K562 (cell line): Measurements from ENCODE around the gene UROD. TPM values are rescaled to one million over a fixed set of nuclear protein-coding genes. Genes with fewer than 3 reads are reported as not detected.

Source experiments
- CBX2 ChIP-seq: fragments of 200-600 bp; sonication (generic); IDR thresholded peaks from one replicate; pipeline ENCODE4 v1.6.1; 2012; ENCODE audit warnings: mild to moderate bottlenecking, low read length, inconsistent platforms; ENCODE audit not compliant: insufficient read depth, poor library complexity, severe bottlenecking
- GTF2F1 ChIP-seq: IDR thresholded peaks from 2 replicates; pipeline ENCODE4 v1.6.1; 2011; ENCODE audit warnings: low read depth, low read length, improper control_type of control experiment
- NR1H2 ChIP-seq: sonication (generic); formaldehyde crosslinking; IDR thresholded peaks from 2 replicates; pipeline ENCODE4 v1.4.0; 2020; ENCODE audit warnings: mild to moderate bottlenecking, missing genetic modification reagents
- POLR2G ChIP-seq: fragments of 200-400 bp; formaldehyde crosslinking; IDR thresholded peaks from 2 replicates; pipeline ENCODE4 v1.6.1; 2017; ENCODE audit warnings: low read depth, mild to moderate bottlenecking, antibody characterized with exemption, low read length, moderate library complexity
- SPI1 ChIP-seq: IDR thresholded peaks from 2 replicates; pipeline ENCODE4 v1.6.1; 2011; ENCODE audit warnings: low read depth, low read length, control low read depth, borderline replicate concordance
- SRSF7 ChIP-seq: fragments of 200-400 bp; formaldehyde crosslinking; optimal IDR thresholded peaks from 2 replicates; pipeline ENCODE3; 2017; ENCODE audit warnings: mild to moderate bottlenecking, low read depth, low read length
- TCF7 ChIP-seq: sonication (generic); IDR thresholded peaks from 2 replicates; pipeline ENCODE4 v1.6.1; 2016; ENCODE audit warnings: antibody characterized with exemption, borderline replicate concordance
- ZBTB40 ChIP-seq, 2 experiments: fragments of 450-650 bp in 1 of 2; sonication (generic) in 1 of 2; formaldehyde crosslinking in 1 of 2; IDR thresholded peaks; 2 replicates each; pipeline versions ENCODE4 v1.7.1 to v1.9.0; 2016 to 2022; ENCODE audit warnings: inconsistent platforms in 1 of 2, mild to moderate bottlenecking in 1 of 2, missing genetic modification reagents in 1 of 2
- ZBTB7A ChIP-seq: IDR thresholded peaks from 2 replicates; pipeline ENCODE4 v1.6.1; 2011; ENCODE audit warnings: low read depth, mild to moderate bottlenecking, low read length, moderate library complexity, borderline replicate concordance; ENCODE audit not compliant: control insufficient read depth
- ZNF354B ChIP-seq: fragments of 250-450 bp; sonication (Bioruptor Pico); IDR thresholded peaks from 2 replicates; pipeline ENCODE4 v1.4.0; 2020
- ZNF695 ChIP-seq: fragments of 450-650 bp; formaldehyde crosslinking; IDR thresholded peaks from 2 replicates; pipeline ENCODE4 v1.4.0; 2020; ENCODE audit warnings: mild to moderate bottlenecking, moderate library complexity
- ZNF696 ChIP-seq: fragments of 250-450 bp; sonication (Bioruptor Pico); conservative IDR thresholded peaks from 2 replicates; pipeline ENCODE4 v1.4.0; 2020; ENCODE audit warnings: mild to moderate bottlenecking, moderate library complexity
- ZNF764 ChIP-seq: fragments of 250-450 bp; sonication (Bioruptor Pico); IDR thresholded peaks from 2 replicates; pipeline ENCODE4 v1.4.0; 2020; ENCODE audit warnings: low read depth, mild to moderate bottlenecking, moderate library complexity
- polyA plus RNA-seq, 8 experiments: library from polyadenylated mRNA; depleted of rRNA in 4 of 8; stranded (reverse) in 5 of 8; unstranded in 3 of 8; fragments of >200 nt; fragmentation: Nextera tagmentation in 2 of 8; fragmentation: Illumina TruSeq in 1 of 8; extraction: Ambion mirVana in 2 of 8; extraction: Trizol in 1 of 8; gene quantifications; 2 replicates each; pipeline versions ENCODE4 v1.2.1 to v1.2.3, GENCODE V29; 2011 to 2014; ENCODE audit warnings: inconsistent platforms in 1 of 8, missing spikeins in 1 of 8
- total RNA-seq, 7 experiments: library from RNA; depleted of rRNA in 6 of 7; stranded (reverse); fragments of >200 nt in 6 of 7; fragmentation: Illumina TruSeq in 2 of 7; extraction: Trizol in 2 of 7; gene quantifications; 2 replicates each; pipeline versions ENCODE4 v1.2.1 to v1.2.3, GENCODE V29; 2011 to 2021; ENCODE audit warnings: low replicate concordance in 1 of 7
- TF ChIP-seq, protein P1 (sequence below): fragments of 150-350 bp; IDR thresholded peaks from 2 replicates; pipeline ENCODE4 v1.6.1; 2014; ENCODE audit warnings: low read depth, mild to moderate bottlenecking, low read length, borderline replicate concordance

UROD gene
- total and polyA plus RNA-seq, 9 of the 15 experiments (the other 6 are each of a cell fraction or from before 2014, with no cell fraction given) = 533 to 2,933 (median 1,100) TPM

DNA sequence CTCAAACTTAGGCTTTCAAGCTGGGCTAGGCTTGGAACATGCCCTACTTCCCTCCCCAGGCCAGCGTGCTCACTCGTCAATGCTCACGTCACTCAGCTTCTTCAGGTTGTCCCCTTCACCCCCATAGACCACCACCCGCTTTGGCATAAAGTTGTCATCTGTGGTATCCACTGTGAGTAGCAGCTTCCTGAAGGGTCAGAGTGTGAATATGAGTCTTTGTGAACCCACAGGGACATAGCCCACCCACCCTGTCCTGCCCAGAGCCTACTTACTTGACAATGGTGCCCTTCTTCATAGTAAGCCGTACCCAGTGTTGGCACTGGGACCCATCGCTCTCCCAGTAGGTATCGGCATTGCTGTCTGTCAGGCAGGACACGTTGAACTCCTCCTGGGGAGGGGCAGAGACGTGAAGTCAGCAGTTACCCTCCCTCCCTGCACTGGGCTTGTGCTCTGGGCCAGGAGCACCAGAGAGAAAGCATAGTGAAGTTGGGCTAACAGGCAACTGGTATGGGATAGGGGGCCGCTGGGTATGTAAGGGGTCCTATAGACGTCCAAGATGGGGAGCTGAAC lies 2.7 kb upstream of the UROD start (continued):
- TF ChIP-seq, protein P1, sequence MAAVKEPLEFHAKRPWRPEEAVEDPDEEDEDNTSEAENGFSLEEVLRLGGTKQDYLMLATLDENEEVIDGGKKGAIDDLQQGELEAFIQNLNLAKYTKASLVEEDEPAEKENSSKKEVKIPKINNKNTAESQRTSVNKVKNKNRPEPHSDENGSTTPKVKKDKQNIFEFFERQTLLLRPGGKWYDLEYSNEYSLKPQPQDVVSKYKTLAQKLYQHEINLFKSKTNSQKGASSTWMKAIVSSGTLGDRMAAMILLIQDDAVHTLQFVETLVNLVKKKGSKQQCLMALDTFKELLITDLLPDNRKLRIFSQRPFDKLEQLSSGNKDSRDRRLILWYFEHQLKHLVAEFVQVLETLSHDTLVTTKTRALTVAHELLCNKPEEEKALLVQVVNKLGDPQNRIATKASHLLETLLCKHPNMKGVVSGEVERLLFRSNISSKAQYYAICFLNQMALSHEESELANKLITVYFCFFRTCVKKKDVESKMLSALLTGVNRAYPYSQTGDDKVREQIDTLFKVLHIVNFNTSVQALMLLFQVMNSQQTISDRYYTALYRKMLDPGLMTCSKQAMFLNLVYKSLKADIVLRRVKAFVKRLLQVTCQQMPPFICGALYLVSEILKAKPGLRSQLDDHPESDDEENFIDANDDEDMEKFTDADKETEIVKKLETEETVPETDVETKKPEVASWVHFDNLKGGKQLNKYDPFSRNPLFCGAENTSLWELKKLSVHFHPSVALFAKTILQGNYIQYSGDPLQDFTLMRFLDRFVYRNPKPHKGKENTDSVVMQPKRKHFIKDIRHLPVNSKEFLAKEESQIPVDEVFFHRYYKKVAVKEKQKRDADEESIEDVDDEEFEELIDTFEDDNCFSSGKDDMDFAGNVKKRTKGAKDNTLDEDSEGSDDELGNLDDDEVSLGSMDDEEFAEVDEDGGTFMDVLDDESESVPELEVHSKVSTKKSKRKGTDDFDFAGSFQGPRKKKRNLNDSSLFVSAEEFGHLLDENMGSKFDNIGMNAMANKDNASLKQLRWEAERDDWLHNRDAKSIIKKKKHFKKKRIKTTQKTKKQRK = no peak
- TF ChIP-seq ZBTB40 (IDR thresholded peaks at IDR 0.05) (no peak), ZBTB40 (CRISPR knock-in tag; IDR thresholded peaks at IDR 0.05) (no peak), ZNF764 (CRISPR knock-in tag) (no peak), ZNF354B (CRISPR knock-in tag) (no peak), TCF7 (no peak), ZNF695 (CRISPR knock-in tag) (no peak), ZNF696 (CRISPR knock-in tag) (no peak), NR1H2 (CRISPR knock-in tag) (no peak), POLR2G (no peak), GTF2F1 (no peak), SRSF7 (no peak), CBX2 (no peak), ZBTB7A (no peak), SPI1 (no peak)
